Activated naive CD8-positive, alpha-beta T cell treated with anti-CD3 and anti-CD28 coated beads, Interleukin-2, amount 50 U/mL, for 24 hours (primary cell): Measurements from ENCODE around the gene USP47.

Source experiments
- ATAC-seq: fragments of 150-1000 bp; cut with Tn5 transposase; one replicate; pipeline ENCODE4 v1.10.0; 2021
- DNase-seq: peaks from one replicate; pipeline ENCODE4 v3.0.0; 2021
- H3K27ac Mint-ChIP-seq: one replicate; pipeline ENCODE4 v1.8.0; 2021; ENCODE audit warnings: mild to moderate bottlenecking, mixed read lengths
- H3K27me3 Mint-ChIP-seq: one replicate; pipeline ENCODE4 v1.8.0; 2021; ENCODE audit warnings: mixed read lengths
- H3K36me3 Mint-ChIP-seq: one replicate; pipeline ENCODE4 v1.8.0; 2021; ENCODE audit warnings: low read depth, mixed read lengths
- H3K4me1 Mint-ChIP-seq: one replicate; pipeline ENCODE4 v1.8.0; 2021; ENCODE audit warnings: mixed read lengths
- H3K4me3 Mint-ChIP-seq: one replicate; pipeline ENCODE4 v1.8.0; 2021; ENCODE audit warnings: mild to moderate bottlenecking, moderate library complexity, mixed read lengths
- H3K9me3 Mint-ChIP-seq: one replicate; pipeline ENCODE4 v1.8.0; 2021; ENCODE audit warnings: mixed read lengths

Gene USP47

DNA sequence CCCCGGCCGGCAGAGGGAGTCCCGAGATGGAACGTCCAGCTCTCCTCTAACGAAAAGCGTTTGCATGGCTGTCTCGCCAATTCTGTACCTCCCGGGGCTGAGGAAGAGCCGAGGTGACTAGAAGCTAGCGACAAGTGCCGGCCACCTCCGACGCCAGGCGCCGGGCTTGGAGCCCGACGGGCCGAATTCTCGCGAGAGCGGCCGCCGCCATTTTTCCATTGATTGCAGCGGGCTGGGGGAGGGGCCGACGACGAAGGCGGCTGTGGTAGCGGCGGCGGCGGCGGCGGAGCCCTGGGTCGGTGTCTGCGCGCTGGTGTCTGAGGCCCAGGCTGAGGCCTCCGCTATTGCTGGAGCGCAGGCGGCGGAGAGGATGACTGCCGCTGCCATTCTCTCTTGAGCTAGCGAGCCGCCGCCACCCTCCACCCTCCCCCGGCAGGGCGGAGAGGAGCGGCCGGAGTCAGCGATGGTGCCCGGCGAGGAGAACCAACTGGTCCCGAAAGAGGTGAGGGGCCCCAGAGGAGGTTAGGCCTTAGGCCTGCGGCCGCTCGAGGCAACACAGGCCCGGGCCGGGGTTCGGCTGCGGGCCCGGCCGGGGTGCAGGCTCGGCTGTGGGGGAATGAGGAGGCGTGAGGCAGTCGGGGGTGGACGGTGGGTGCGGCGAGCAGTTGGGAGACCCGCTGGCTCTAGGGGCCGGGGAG, at the start of gene USP47:
Gene USP47, plus strand, starts transcription at position 250 of the 698 bp plus-strand sequence. Its CDS starts 214 bp downstream, at position 464.
- Mint-ChIP-seq H3K9me3 (no peaks in the 10 kb centered on the region), H3K4me1 (peaks cover 6% of the 10 kb centered on the region), H3K4me3 (no peak within 1 kb of the TSS), H3K27ac (no peak within 1 kb of the TSS), H3K27me3 (peaks cover 12% of the 10 kb centered on the region), H3K36me3 (peaks cover 1% of the 10 kb centered on the region)
- DNase-seq (peak; percentile 95), ATAC-seq (peak; percentile 74)

DNA sequence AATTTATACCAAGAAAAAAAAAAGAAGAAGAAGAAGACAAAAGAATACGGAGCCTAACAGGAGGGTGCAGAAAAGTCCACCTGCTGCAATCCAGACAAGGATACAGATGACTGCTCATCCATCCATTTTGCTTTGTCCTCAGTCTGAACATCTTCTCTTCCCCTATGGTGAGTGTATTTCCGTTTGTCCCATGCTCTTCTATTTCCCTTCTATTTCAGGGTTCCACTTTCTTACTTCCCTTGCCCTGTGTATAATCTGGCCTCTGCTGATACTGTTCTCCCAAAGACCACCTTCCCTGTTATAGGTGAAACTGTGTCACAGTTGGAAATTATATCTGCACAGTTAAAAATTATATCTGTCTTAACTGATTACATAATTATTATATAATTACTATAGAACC, 48.7 kb upstream of the USP47 start:
- Mint-ChIP-seq H3K9me3 (no peaks in the 10 kb centered on the region), H3K27ac (no peak overlapping the region), H3K36me3 (no peaks in the 10 kb centered on the region), H3K27me3 (peaks cover 21% of the 10 kb centered on the region), H3K4me1 (no peaks in the 10 kb centered on the region), H3K4me3 (no peak overlapping the region)
- DNase-seq (no peak), ATAC-seq (no peak)

GRCh38 chr11:11798586-11799438, 43.0 kb upstream of the USP47 start:
- peak; percentile 69 for DNase-seq
- Mint-ChIP-seq H3K27me3 (peaks cover 21% of the 10 kb centered on the region), H3K36me3 (no peaks in the 10 kb centered on the region), H3K27ac (no peak overlapping the region), H3K4me1 (no peaks in the 10 kb centered on the region), H3K9me3 (no peaks in the 10 kb centered on the region), H3K4me3 (no peak overlapping the region)
- ATAC-seq: no peak

DNA sequence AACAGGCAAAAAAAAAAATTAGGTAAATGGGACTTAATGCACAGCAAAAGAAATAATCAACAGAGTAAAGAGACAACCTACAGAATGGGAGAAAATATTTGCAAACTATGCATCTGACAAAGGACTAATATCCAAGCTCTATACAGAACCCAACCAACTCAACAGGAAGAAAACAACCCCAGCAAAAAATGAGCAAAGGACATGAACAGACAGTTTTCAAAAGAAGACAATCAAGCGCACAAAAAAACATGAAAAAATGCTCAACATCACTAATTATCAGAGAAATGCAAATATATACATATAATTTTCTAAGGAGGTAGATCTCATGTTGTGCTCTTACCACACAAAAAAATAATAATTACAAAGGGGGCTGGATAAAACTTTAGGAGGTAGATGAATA, 36.5 kb upstream of the USP47 start:
- Mint-ChIP-seq H3K9me3 (no peaks in the 10 kb centered on the region), H3K4me1 (no peaks in the 10 kb centered on the region), H3K27ac (no peak overlapping the region), H3K27me3 (peaks cover 6% of the 10 kb centered on the region), H3K4me3 (no peak overlapping the region), H3K36me3 (no peaks in the 10 kb centered on the region)
- no peak for DNase-seq
- no peak for ATAC-seq

DNA sequence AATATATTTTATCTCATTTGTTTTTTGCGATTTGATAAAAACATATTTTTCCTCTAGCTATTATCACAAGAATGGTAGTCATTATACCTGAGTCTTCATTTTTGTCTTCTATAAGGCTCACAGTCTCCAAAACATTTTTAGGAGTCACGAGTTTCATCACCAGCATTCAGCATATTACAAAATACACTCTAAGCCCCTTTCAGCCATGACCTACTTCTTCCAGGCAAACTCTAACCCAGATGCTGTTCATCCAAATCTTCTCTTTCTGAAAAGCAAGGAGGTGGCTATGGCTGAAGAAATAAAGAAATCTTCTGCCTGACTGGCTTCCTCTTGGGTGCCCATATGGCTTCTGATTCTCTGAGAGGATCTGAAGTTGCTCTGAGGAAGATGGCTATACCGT, 35.7 kb upstream of the USP47 start:
- Mint-ChIP-seq H3K4me3 (no peak overlapping the region), H3K9me3 (no peaks in the 10 kb centered on the region), H3K4me1 (no peaks in the 10 kb centered on the region), H3K27ac (no peak overlapping the region), H3K36me3 (no peaks in the 10 kb centered on the region), H3K27me3 (peaks cover 6% of the 10 kb centered on the region)
- DNase-seq (no peak), ATAC-seq (no peak)

GRCh38 chr11:11806586-11806985, 35.2 kb upstream of the USP47 start:
- no peak for ATAC-seq
- DNase-seq: no peak
- Mint-ChIP-seq H3K27ac (no peak overlapping the region), H3K36me3 (no peaks in the 10 kb centered on the region), H3K9me3 (no peaks in the 10 kb centered on the region), H3K4me3 (no peak overlapping the region), H3K27me3 (peaks cover 6% of the 10 kb centered on the region), H3K4me1 (no peaks in the 10 kb centered on the region)

- no peak for ATAC-seq
- Mint-ChIP-seq H3K27ac (no peak overlapping the region), H3K36me3 (no peaks in the 10 kb centered on the region), H3K4me1 (no peaks in the 10 kb centered on the region), H3K4me3 (no peak overlapping the region), H3K27me3 (peaks cover 6% of the 10 kb centered on the region), H3K9me3 (no peaks in the 10 kb centered on the region)
- DNase-seq: no peak
Measured at GRCh38 chr11:11807811-11808782, 33.7 kb upstream of the USP47 start.

GRCh38 chr11:11808992-11809615, 32.7 kb upstream of the USP47 start:
- Mint-ChIP-seq H3K27me3 (peaks cover 4% of the 10 kb centered on the region), H3K27ac (no peak overlapping the region), H3K36me3 (no peaks in the 10 kb centered on the region), H3K9me3 (no peaks in the 10 kb centered on the region), H3K4me3 (no peak overlapping the region), H3K4me1 (no peaks in the 10 kb centered on the region)
- no peak for ATAC-seq
- no peak for DNase-seq

DNA sequence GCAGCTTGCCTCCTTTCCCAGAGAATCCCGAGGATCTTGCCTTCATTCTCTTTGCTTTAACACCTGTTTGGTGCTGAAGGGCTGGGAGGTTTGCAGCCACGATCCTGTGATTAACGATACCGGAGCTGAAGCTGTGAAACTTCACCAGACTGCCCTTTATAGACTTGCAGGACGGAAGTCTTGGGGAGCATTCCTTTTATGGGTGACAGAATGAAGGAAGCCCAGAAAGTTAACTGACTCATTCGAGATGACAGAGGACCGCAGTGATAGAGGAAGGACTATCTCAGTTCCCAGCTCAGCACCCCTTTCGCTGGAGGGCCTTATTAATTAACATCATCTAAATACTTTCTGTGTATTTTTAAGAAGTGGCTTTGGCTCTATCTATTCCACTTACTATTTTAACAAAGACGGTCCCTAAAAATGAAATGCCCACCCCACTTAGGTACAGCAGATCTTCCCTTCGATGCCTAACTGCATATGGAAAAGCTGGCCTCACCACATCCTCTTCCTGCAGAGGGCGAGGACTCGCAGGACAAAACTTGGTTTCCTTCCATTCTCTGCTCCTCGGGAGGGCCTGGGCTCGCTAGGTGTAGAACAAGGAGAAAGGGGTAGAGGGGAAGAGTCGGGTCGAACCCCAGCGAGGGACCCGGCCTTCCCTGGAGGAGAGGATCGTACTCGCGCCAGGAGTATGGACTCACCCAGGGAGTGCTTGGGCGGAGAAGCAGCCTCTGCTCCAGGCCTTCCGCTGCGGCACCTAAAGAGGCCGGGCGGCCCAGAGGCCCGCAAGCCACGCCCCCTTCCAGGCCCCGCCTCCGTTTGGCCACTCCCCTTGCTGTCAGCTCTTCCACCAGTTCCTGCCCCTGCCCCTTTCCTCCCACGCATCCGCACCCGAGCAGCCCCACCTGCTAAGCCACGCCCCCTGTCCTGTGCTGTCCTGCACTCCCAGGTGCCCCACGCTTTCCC, 30.7 kb upstream of the USP47 start:
- Mint-ChIP-seq H3K9me3 (no peaks in the 10 kb centered on the region), H3K36me3 (no peaks in the 10 kb centered on the region), H3K27me3 (peaks cover 2% of the 10 kb centered on the region), H3K4me3 (no peak overlapping the region), H3K4me1 (no peaks in the 10 kb centered on the region), H3K27ac (no peak overlapping the region)
- peak; percentile 12 for DNase-seq
- ATAC-seq: no peak

DNA sequence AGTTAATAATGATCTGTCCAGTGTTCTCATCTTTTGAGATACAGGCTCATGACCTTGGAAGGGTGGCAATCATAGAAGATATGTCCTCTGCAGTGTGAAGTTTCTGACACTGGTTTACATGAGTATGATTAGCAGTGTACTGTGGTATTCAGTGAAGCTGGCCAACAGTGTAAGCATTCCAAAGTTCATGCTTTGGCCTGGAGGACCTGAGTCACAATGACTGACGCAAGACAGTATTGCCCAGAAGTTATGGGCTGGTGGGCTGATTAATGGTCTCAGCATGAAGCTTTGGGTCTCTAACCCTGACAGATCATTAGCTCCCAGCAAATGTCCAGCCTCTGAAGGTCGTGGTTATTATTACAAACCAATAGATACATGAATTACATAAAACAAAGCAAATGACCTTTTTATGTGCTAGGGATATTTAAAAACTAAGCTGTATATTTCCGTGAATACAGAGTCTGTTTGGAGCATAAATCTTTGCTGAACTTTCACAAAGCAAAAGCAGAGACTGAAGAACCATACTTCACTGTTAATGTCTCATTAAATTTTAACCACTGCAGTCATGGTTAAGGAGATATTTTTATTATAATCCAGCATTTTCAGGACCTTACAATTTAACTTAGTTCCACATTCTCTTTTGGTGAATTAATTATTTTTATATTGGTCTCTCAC, 28.3 kb upstream of the USP47 start:
- H3K4me1 Mint-ChIP-seq: no peaks in the 10 kb centered on the region

GRCh38 chr11:11814614-11815452, 26.9 kb upstream of the USP47 start:
- no peak for DNase-seq
- ATAC-seq: no peak
- Mint-ChIP-seq H3K36me3 (no peaks in the 10 kb centered on the region), H3K27me3 (peaks cover 2% of the 10 kb centered on the region), H3K4me3 (no peak overlapping the region), H3K27ac (no peak overlapping the region), H3K4me1 (no peaks in the 10 kb centered on the region), H3K9me3 (no peaks in the 10 kb centered on the region)

More for the DNA sequence above, 28.3 kb upstream of the USP47 start:
- H3K9me3 Mint-ChIP-seq: no peaks in the 10 kb centered on the region
- H3K36me3 Mint-ChIP-seq: no peaks in the 10 kb centered on the region
- no peak overlapping the region for H3K27ac Mint-ChIP-seq
- H3K4me3 Mint-ChIP-seq: no peak overlapping the region
- no peak for ATAC-seq
- H3K27me3 Mint-ChIP-seq: peaks cover 2% of the 10 kb centered on the region
- DNase-seq: no peak
